SK-N-SH (cell line): Measurements from ENCODE around the gene TLR7. TPM values are rescaled to one million over a fixed set of nuclear protein-coding genes. Genes with fewer than 3 reads are reported as not detected.

ENCODE experiments used
- CTCF ChIA-PET: fragments of 300-600, 350-600 bp; formaldehyde crosslinking; extraction: SDS; loops from one replicate; lab custom pipeline; 2021; lab: Yijun Ruan, JAX
- POLR2A ChIA-PET: fragments of 350-600 bp; sonication (Branson Sonifier 250); formaldehyde crosslinking; extraction: SDS; loops from one replicate; lab custom pipeline; 2020; ENCODE audit warnings: antibody characterized with exemption, inconsistent platforms; lab: Yijun Ruan, JAX
- DNase-seq: peaks from one replicate; pipeline ENCODE4 v3.0.0; 2012
- H2AFZ ChIP-seq: fragments of 200-600 bp; sonication (generic); 2 replicates; pipeline ENCODE4 v1.8.1; 2016; ENCODE audit warnings: antibody characterized with exemption, mild to moderate bottlenecking, low read depth
- H3F3A ChIP-seq: fragments of 200-600 bp; sonication (generic); replicated peaks from 2 replicates; pipeline ENCODE3; 2016; ENCODE audit warnings: antibody characterized with exemption, mild to moderate bottlenecking; ENCODE audit not compliant: insufficient read depth
- H3K27ac ChIP-seq, 2 experiments: fragments of 200-500 bp in 1 of 2; fragments of 200-600 bp in 1 of 2; sonication (Bioruptor generic) in 1 of 2; sonication (generic), shearing (Covaris generic) in 1 of 2; 2 replicates each; pipeline versions ENCODE4 v1.5.1 to v1.6.1; 2014 to 2016; ENCODE audit warnings: low read depth in 2 of 2, inconsistent platforms in 1 of 2, low read length in 1 of 2, mild to moderate bottlenecking in 1 of 2, mixed read lengths in 1 of 2
- H3K27me3 ChIP-seq: fragments of 200-600 bp; sonication (generic), shearing (Covaris generic); 2 replicates; pipeline ENCODE4 v1.6.1; 2016; ENCODE audit warnings: mixed run types; ENCODE audit not compliant: insufficient read depth
- H3K36me3 ChIP-seq, 2 experiments: fragments of 200-500 bp in 1 of 2; fragments of 200-600 bp in 1 of 2; sonication (Bioruptor generic) in 1 of 2; sonication (generic) in 1 of 2; replicated peaks in 1 of 2; 2 replicates each; pipeline versions ENCODE3 to v1.5.1; 2014 to 2016; ENCODE audit warnings: low read length in 1 of 2, mild to moderate bottlenecking in 1 of 2; ENCODE audit not compliant: insufficient read depth in 2 of 2, control insufficient read depth in 1 of 2
- H3K4me1 ChIP-seq, 2 experiments: fragments of 200-500 bp in 1 of 2; fragments of 200-600 bp in 1 of 2; sonication (Bioruptor generic) in 1 of 2; sonication (generic), shearing (Covaris generic) in 1 of 2; 2 replicates each; pipeline versions ENCODE4 v1.5.1 to v1.6.1; 2014 to 2016; ENCODE audit warnings: low read depth in 1 of 2, low read length in 1 of 2, mixed run types in 1 of 2; ENCODE audit not compliant: insufficient read depth in 2 of 2, control insufficient read depth in 1 of 2
- H3K4me2 ChIP-seq: fragments of 200-600 bp; sonication (generic), shearing (Covaris generic); 2 replicates; pipeline ENCODE4 v1.6.1; 2017; ENCODE audit warnings: mixed run types
- H3K4me3 ChIP-seq, 2 experiments: fragments of 200-500 bp in 1 of 2; fragments of 200-600 bp in 1 of 2; sonication (Bioruptor generic) in 1 of 2; sonication (generic), shearing (Covaris generic) in 1 of 2; 2 replicates each; pipeline versions ENCODE4 v1.5.1 to v1.8.1; 2014 to 2016; ENCODE audit warnings: low read depth in 2 of 2, inconsistent platforms in 1 of 2, low read length in 1 of 2, mild to moderate bottlenecking in 1 of 2, mixed read lengths in 1 of 2, moderate library complexity in 1 of 2
- H3K79me2 ChIP-seq: fragments of 200-600 bp; sonication (generic); 2 replicates; pipeline ENCODE4 v1.8.1; 2017; ENCODE audit warnings: mild to moderate bottlenecking; ENCODE audit not compliant: insufficient read depth
- H3K9ac ChIP-seq: fragments of 200-600 bp; sonication (generic); 2 replicates; pipeline ENCODE4 v1.6.1; 2017; ENCODE audit warnings: mixed run types
- H3K9me2 ChIP-seq: fragments of 200-600 bp; sonication (generic); 2 replicates; pipeline ENCODE4 v1.6.1; 2017; ENCODE audit warnings: mixed run types
- H3K9me3 ChIP-seq: fragments of 200-600 bp; sonication (generic); 2 replicates; pipeline ENCODE4 v1.6.1; 2017; ENCODE audit warnings: mixed run types, mild to moderate bottlenecking, moderate library complexity
- H4K20me1 ChIP-seq: fragments of 200-600 bp; sonication (generic); 2 replicates; pipeline ENCODE4 v1.6.1; 2017; ENCODE audit warnings: mild to moderate bottlenecking, mixed run types; ENCODE audit not compliant: insufficient read depth
- CHD2 ChIP-seq: fragments of 150-350 bp; IDR thresholded peaks from 2 replicates; pipeline ENCODE4 v1.6.1; 2018; ENCODE audit warnings: low read length; ENCODE audit not compliant: partially characterized antibody
- EP300 ChIP-seq, 2 experiments: IDR thresholded peaks; 2 replicates each; pipeline versions ENCODE4 v1.4.0 to v1.6.1; 2012; ENCODE audit warnings: borderline replicate concordance in 1 of 2, low read depth in 1 of 2, low read length in 1 of 2
- EZH2phosphoT487 ChIP-seq: fragments of 200-600 bp; sonication (generic); IDR thresholded peaks from 2 replicates; pipeline ENCODE4 v1.6.1; 2017; ENCODE audit warnings: low read depth, mixed run types, mild to moderate bottlenecking, antibody characterized with exemption, moderate library complexity, borderline replicate concordance
- FOXJ3 ChIP-seq: sonication (generic); formaldehyde crosslinking; IDR thresholded peaks from 2 replicates; pipeline ENCODE4 v1.5.1; 2020; ENCODE audit warnings: mild to moderate bottlenecking, missing genetic modification reagents
- JUND ChIP-seq: IDR thresholded peaks from 2 replicates; pipeline ENCODE4 v1.4.0; 2012
- MEF2A ChIP-seq: IDR thresholded peaks from 2 replicates; pipeline ENCODE4 v1.4.0; 2012; ENCODE audit warnings: low read depth, borderline replicate concordance
- MXI1 ChIP-seq: IDR thresholded peaks from 2 replicates; pipeline ENCODE4 v1.6.1; 2012; ENCODE audit warnings: mild to moderate bottlenecking, low read depth, low read length, improper control_type of control experiment
- NFIC ChIP-seq: IDR thresholded peaks from 2 replicates; pipeline ENCODE4 v1.4.0; 2012; ENCODE audit warnings: borderline replicate concordance
- PBX3 ChIP-seq: IDR thresholded peaks from 2 replicates; pipeline ENCODE4; 2012
- POLR2AphosphoS5 ChIP-seq: IDR thresholded peaks from 2 replicates; pipeline ENCODE4 v1.6.1; 2012; ENCODE audit warnings: low read depth, low read length
- SIN3A ChIP-seq: IDR thresholded peaks from 2 replicates; pipeline ENCODE4 v1.6.1; 2012; ENCODE audit warnings: low read depth, mild to moderate bottlenecking, low read length, moderate library complexity, borderline replicate concordance
- SMC3 ChIP-seq: IDR thresholded peaks from 2 replicates; pipeline ENCODE4 v1.6.1; 2012; ENCODE audit warnings: low read depth, low read length, improper control_type of control experiment
- TAF1 ChIP-seq: IDR thresholded peaks from 2 replicates; pipeline ENCODE4 v1.6.1; 2012; ENCODE audit warnings: low read depth, mild to moderate bottlenecking, low read length, moderate library complexity, borderline replicate concordance
- TCF12 ChIP-seq: IDR thresholded peaks from 2 replicates; pipeline ENCODE4 v1.4.0; 2012
- TEAD4 ChIP-seq: IDR thresholded peaks from 2 replicates; pipeline ENCODE4 v1.4.0; 2012; ENCODE audit warnings: mild to moderate bottlenecking, borderline replicate concordance; ENCODE audit not compliant: insufficient read depth
- ZBTB33 ChIP-seq: IDR thresholded peaks from 2 replicates; pipeline ENCODE4 v1.4.0; 2012; ENCODE audit warnings: low read depth, borderline replicate concordance
- WGBS: methylation state at CpG from one replicate; pipeline ENCODE4 v1.1.6; 2017; ENCODE audit warnings: low lambda C conversion rate; 5-methylcytosine and 5-hydroxymethylcytosine counted together
- polyA plus RNA-seq, 3 experiments: library from polyadenylated mRNA; depleted of rRNA; stranded (reverse); fragments of >200 nt; gene quantifications; 2 replicates each; pipeline ENCODE4 v1.2.3, GENCODE V29; 2012
- TF ChIP-seq, protein P1 (sequence below): IDR thresholded peaks from 2 replicates; pipeline ENCODE4 v1.4.0; 2012; ENCODE audit warnings: low read depth, borderline replicate concordance

Gene TLR7
- polyA plus RNA-seq, 1 of the 3 experiments (the other 2 are of a cell fraction): not detected

- TF ChIP-seq EP300 (IDR thresholded peaks at IDR 0.05; ENCODE audit: borderline replicate concordance in 1 of 2, low read depth in 1 of 2, low read length in 1 of 2) (no peak), PBX3 (no peak), EZH2phosphoT487 (no peak), FOXJ3 (CRISPR knock-in tag) (no peak), MEF2A (no peak)
- TF ChIP-seq, all 33 proteins: peak for 0
Observed at GRCh38 chrX:12874581-12874980, 7.7 kb downstream of the TLR7 start (continued).

- Histone ChIP-seq H3K79me2 (no peaks in the 10 kb centered on the region), H3F3A (no peaks in the 10 kb centered on the region), H3K4me1 (peaks cover 0 to 3% of the 10 kb centered on the region in 2 experiments; a peak in 1 of 4 replicates), H3K4me2 (no peak overlapping the region), H3K9me2 (no peaks in the 10 kb centered on the region), H3K9me3 (no peaks in the 10 kb centered on the region), H3K4me3 (no peak overlapping the region), H2AFZ (no peak overlapping the region), H3K27me3 (no peaks in the 10 kb centered on the region; the same call in 1 of the 2 replicates), H3K27ac (peak overlapping the region in 1 of 2 experiments; percentile 45; a peak in 1 of 4 replicates), H3K9ac (no peak overlapping the region), H3K36me3 (no peaks in the 10 kb centered on the region), H4K20me1 (no peaks in the 10 kb centered on the region)
- ChIA-PET POLR2A (no interaction called here), CTCF (interaction anchor here (0.8 to 1.1 kb wide), 2 partner anchors 17 to 52 kb away, joined by 3 read pairs; no protein-coding TSS in a partner anchor)
- TF ChIP-seq POLR2AphosphoS5 (no peak), PBX3 (no peak), SIN3A (no peak), ZBTB33 (no peak), CHD2 (no peak), TCF12 (no peak), TAF1 (no peak), JUND (no peak), SMC3 (no peak), TEAD4 (no peak), NFIC (no peak), MXI1 (no peak), EP300 (IDR thresholded peaks at IDR 0.05; ENCODE audit: borderline replicate concordance in 1 of 2, low read depth in 1 of 2, low read length in 1 of 2) (no peak)
- TF ChIP-seq, protein P1, sequence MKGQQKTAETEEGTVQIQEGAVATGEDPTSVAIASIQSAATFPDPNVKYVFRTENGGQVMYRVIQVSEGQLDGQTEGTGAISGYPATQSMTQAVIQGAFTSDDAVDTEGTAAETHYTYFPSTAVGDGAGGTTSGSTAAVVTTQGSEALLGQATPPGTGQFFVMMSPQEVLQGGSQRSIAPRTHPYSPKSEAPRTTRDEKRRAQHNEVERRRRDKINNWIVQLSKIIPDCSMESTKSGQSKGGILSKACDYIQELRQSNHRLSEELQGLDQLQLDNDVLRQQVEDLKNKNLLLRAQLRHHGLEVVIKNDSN: no peak
- WGBS: 30% methylated on average over 8 of the region's 8 CpGs
- DNase-seq: no peak
Observed at GRCh38 chrX:12877386-12877785, 10.5 kb downstream of the TLR7 start.
